D721Med (cell line): ENCODE data around the gene CLRN1.

Source experiments
- DNase-seq: peaks from one replicate; pipeline ENCODE4 v3.0.0; 2011; ENCODE audit warnings: low spot score; ENCODE audit not compliant: insufficient read length
- FAIRE-seq: peaks from 2 replicates; lab custom pipeline; 2011; peaks lifted over from hg19 to GRCh38; lab: Jason Lieb, UNC
- CTCF ChIP-seq: IDR thresholded peaks from 2 replicates; pipeline ENCODE4 v1.5.1; 2012; ENCODE audit warnings: mild to moderate bottlenecking, control low read depth; ENCODE audit not compliant: insufficient read depth; ENCODE audit errors: missing control alignments

CLRN1 gene

GRCh38 chr3:150876611-150877265 is 95.8 kb downstream of the CLRN1 start:
- FAIRE-seq (no peak), DNase-seq (no peak)
- TF ChIP-seq CTCF, result no peak
